OCI-LY1 (cell line): ENCODE results near the gene PARD3.

ENCODE experiments used
- CTCF ChIP-seq: fragments of 200-600 bp; sonication (generic), shearing (Covaris generic); IDR thresholded peaks from 2 replicates; pipeline ENCODE4 v1.5.1; 2017; ENCODE audit warnings: mild to moderate bottlenecking, antibody characterized with exemption, low read length, moderate library complexity, mixed read lengths
- EZH2 ChIP-seq: fragments of 200-600 bp; sonication (generic), shearing (Covaris generic); IDR thresholded peaks from 2 replicates; pipeline ENCODE4 v1.8.0; 2017; ENCODE audit warnings: borderline replicate concordance, mixed run types, mild to moderate bottlenecking, antibody characterized with exemption, low read length, moderate library complexity, mixed read lengths

- no peak for TF ChIP-seq CTCF
- no peak for TF ChIP-seq EZH2
Observed at GRCh38 chr10:34745244-34745643, 69.9 kb downstream of the PARD3 start.
